ENCODE data around the gene SVIL.

DNA sequence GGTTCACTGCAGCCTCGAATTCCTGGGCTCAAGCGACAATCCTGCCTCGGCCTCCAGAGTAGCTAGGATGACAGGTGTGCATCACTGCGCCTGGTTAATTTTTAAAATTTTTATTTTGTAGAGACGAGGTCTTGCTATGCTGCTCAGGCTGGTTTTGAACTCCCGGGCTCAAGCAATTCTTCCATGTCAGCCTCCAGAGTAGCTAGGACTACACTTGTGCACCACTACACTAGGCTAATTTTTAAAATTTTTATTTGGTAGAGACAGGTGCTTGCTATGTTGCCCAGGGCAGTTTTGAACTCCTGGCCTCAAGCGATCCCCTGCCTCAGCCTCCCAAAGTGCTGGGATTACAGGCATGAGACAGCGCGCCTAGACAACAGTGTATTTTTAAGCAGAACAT, 120.5 kb downstream of the SVIL start:
- TF ChIP-seq EZH2phosphoT487 (IDR thresholded peaks at IDR 0.05; ENCODE audit: borderline replicate concordance) (no peak), CTCF (conservative IDR thresholded peaks at IDR 0.05; ENCODE audit: low read length) (no peak)
